ENCODE results near the gene SLC17A3. TPM values are rescaled to one million over a fixed set of nuclear protein-coding genes. Genes with fewer than 3 reads are reported as not detected.

Gene SLC17A3
- total and polyA plus RNA-seq, 2 donors (not counting 1 experiment from before 2014, with no cell fraction given): not detected

DNA sequence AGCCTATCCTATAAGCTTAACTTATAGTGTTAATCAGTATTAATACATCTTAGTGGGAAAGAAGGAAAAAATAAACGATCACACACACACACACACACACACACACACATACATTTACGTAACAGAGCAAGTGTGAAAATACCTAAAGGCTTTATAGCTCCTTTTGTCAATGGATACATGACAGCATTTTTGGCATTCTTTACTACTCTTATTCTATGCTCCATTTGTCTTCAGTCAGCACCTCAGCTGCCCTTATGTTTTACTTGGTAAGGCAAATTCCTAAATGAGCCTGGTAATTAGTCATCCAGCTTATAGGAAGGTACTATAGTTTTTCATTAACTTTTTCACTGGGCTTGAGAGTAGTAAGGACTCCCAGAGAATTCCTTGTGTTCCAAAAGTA is 25.1 kb upstream of the SLC17A3 start:
- H3K4me3 ChIP-seq (ENCODE audit: control extremely low read depth in 1 of 5, extremely low read depth in 1 of 5, insufficient read depth in 1 of 5, low read depth in 2 of 5, low read length in 4 of 5): no peak overlapping the region
- no peak for TF ChIP-seq EZH2 (IDR thresholded peaks at IDR 0.05; ENCODE audit: borderline replicate concordance, insufficient read depth, low read depth, low read length, poor library complexity, severe bottlenecking)
- TF ChIP-seq, protein P1, sequence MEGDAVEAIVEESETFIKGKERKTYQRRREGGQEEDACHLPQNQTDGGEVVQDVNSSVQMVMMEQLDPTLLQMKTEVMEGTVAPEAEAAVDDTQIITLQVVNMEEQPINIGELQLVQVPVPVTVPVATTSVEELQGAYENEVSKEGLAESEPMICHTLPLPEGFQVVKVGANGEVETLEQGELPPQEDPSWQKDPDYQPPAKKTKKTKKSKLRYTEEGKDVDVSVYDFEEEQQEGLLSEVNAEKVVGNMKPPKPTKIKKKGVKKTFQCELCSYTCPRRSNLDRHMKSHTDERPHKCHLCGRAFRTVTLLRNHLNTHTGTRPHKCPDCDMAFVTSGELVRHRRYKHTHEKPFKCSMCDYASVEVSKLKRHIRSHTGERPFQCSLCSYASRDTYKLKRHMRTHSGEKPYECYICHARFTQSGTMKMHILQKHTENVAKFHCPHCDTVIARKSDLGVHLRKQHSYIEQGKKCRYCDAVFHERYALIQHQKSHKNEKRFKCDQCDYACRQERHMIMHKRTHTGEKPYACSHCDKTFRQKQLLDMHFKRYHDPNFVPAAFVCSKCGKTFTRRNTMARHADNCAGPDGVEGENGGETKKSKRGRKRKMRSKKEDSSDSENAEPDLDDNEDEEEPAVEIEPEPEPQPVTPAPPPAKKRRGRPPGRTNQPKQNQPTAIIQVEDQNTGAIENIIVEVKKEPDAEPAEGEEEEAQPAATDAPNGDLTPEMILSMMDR (IDR thresholded peaks at IDR 0.05): no peak
- no peak overlapping the region for H3K27ac ChIP-seq (ENCODE audit: low read length in 2 of 2)
- ChIA-PET CTCF (interaction anchor here (1.0 to 1.3 kb wide), 2 partner anchors 93 to 105 kb away, joined by 3 to 4 read pairs; no protein-coding TSS in a partner anchor), POLR2A (no interaction called here)
- H3K4me2 ChIP-seq (replicated peaks; ENCODE audit: low read depth, low read length, poor library complexity, severe bottlenecking): no peak overlapping the region
- H3K4me1 ChIP-seq (ENCODE audit: control insufficient read depth in 2 of 2, insufficient read depth in 2 of 2, low read length in 2 of 2): peaks cover 3 to 6% of the 10 kb centered on the region in 2 donors
- intact Hi-C loops (cut with micrococcal nuclease): no loop called here
- no CpG with 5 or more reads among the region's 2 CpGs for WGBS (ENCODE audit: insufficient coverage)
- no peaks in the 10 kb centered on the region for H3K36me3 ChIP-seq (replicated peaks in 1 of 2; ENCODE audit: control extremely low read depth in 1 of 2, control insufficient read depth in 1 of 2, extremely low read depth in 1 of 2, insufficient read depth in 2 of 2, low read length in 1 of 2)
- no peaks in the 10 kb centered on the region for H3K79me2 ChIP-seq (ENCODE audit: control insufficient read depth, insufficient read depth, low read length)
- H3K9ac ChIP-seq (ENCODE audit: low read length): no peak overlapping the region
- H3K27ac Mint-ChIP-seq: no peak overlapping the region
- H3K4me1 Mint-ChIP-seq: peaks cover 4% of the 10 kb centered on the region
- no peaks in the 10 kb centered on the region for H3K9me3 Mint-ChIP-seq (ENCODE audit: insufficient read depth)
- no peak overlapping the region for H3K4me3 Mint-ChIP-seq
- no peaks in the 10 kb centered on the region for H4K20me1 ChIP-seq (ENCODE audit: control insufficient read depth, insufficient read depth, low read length, poor library complexity, severe bottlenecking)
- no peak overlapping the region for H2AFZ ChIP-seq (ENCODE audit: insufficient read depth, low read depth, low read length, poor library complexity, severe bottlenecking)
- no peaks in the 10 kb centered on the region for H3K9me3 ChIP-seq (ENCODE audit: control extremely low read depth in 1 of 3, control insufficient read depth in 2 of 3, insufficient read depth in 1 of 3, low read length in 2 of 3)
- peaks cover 2% of the 10 kb centered on the region for H3K27me3 Mint-ChIP-seq
- DNase-seq (no peak), ATAC-seq (ENCODE audit: low read depth) (no peak)
- no peaks in the 10 kb centered on the region for H3K27me3 ChIP-seq (replicated peaks in 1 of 4; ENCODE audit: control extremely low read depth in 1 of 4, control insufficient read depth in 3 of 4, insufficient read depth in 4 of 4, low read length in 3 of 4)

DNA sequence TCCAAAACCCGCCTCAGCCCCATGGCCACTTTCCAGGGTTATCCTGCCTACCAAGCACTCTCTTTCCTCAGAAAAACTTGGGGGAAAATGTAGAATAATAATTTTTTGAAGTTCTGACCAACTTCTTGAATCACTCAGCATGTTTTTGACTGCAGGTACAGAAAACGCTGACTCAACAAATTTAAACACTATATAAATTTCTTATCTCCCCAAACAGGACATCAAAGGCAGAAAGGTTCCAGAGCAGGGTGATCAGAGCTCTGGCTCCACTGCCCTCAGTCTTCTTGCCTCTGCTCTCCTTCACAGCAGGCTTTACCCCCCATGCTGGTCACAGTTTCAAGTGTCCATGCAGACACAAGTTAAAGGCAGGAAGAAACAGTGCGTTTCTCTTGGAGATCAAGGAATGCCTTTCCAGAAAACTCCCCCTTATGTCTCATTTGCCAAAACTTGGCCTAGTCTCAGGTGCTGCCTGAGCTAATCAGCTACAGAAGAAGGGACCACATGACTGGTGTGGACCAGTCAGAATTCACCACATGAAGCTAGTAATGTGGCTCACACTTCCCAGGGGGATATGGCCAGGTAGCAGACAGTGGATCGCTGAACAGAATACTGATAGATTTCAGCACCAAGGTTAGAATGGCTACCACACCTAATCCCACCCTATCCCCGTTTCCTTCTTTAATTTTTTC is 24.4 kb upstream of the SLC17A3 start:
- Histone ChIP-seq H3K9ac (ENCODE audit: low read length) (no peak overlapping the region), H3K36me3 (replicated peaks in 1 of 2; ENCODE audit: control extremely low read depth in 1 of 2, control insufficient read depth in 1 of 2, extremely low read depth in 1 of 2, insufficient read depth in 2 of 2, low read length in 1 of 2) (no peaks in the 10 kb centered on the region), H3K27ac (ENCODE audit: low read length in 2 of 2) (no peak overlapping the region), H3K4me1 (ENCODE audit: control insufficient read depth in 2 of 2, insufficient read depth in 2 of 2, low read length in 2 of 2) (peaks cover 3 to 6% of the 10 kb centered on the region in 2 donors), H2AFZ (ENCODE audit: insufficient read depth, low read depth, low read length, poor library complexity, severe bottlenecking) (no peak overlapping the region), H4K20me1 (ENCODE audit: control insufficient read depth, insufficient read depth, low read length, poor library complexity, severe bottlenecking) (no peaks in the 10 kb centered on the region), H3K27me3 (replicated peaks in 1 of 4; ENCODE audit: control extremely low read depth in 1 of 4, control insufficient read depth in 3 of 4, insufficient read depth in 4 of 4, low read length in 3 of 4) (no peaks in the 10 kb centered on the region), H3K79me2 (ENCODE audit: control insufficient read depth, insufficient read depth, low read length) (no peaks in the 10 kb centered on the region), H3K9me3 (ENCODE audit: control extremely low read depth in 1 of 3, control insufficient read depth in 2 of 3, insufficient read depth in 1 of 3, low read length in 2 of 3) (no peaks in the 10 kb centered on the region), H3K4me3 (ENCODE audit: control extremely low read depth in 1 of 5, extremely low read depth in 1 of 5, insufficient read depth in 1 of 5, low read depth in 2 of 5, low read length in 4 of 5) (no peak overlapping the region), H3K4me2 (replicated peaks; ENCODE audit: low read depth, low read length, poor library complexity, severe bottlenecking) (no peak overlapping the region)
- intact Hi-C loops (cut with micrococcal nuclease): no loop called here
- Mint-ChIP-seq H3K4me1 (peaks cover 4% of the 10 kb centered on the region), H3K27me3 (peaks cover 3% of the 10 kb centered on the region), H3K4me3 (no peak overlapping the region), H3K27ac (no peak overlapping the region), H3K9me3 (ENCODE audit: insufficient read depth) (no peaks in the 10 kb centered on the region)
- ChIA-PET POLR2A (no interaction called here), CTCF (interaction anchor here (1.0 to 1.3 kb wide), 2 partner anchors 94 to 105 kb away, joined by 3 to 4 read pairs; no protein-coding TSS in a partner anchor)
- ATAC-seq (ENCODE audit: low read depth) (no peak), DNase-seq (no peak)
- 85% methylated on average over 2 of the region's 5 CpGs for WGBS (ENCODE audit: insufficient coverage)
- TF ChIP-seq EZH2 (IDR thresholded peaks at IDR 0.05; ENCODE audit: borderline replicate concordance, insufficient read depth, low read depth, low read length, poor library complexity, severe bottlenecking): no peak
- TF ChIP-seq, protein P1 (IDR thresholded peaks at IDR 0.05): no peak
